HCT116 (cell line): ENCODE results near the gene ATP2C1. TPM values are rescaled to one million over a fixed set of nuclear protein-coding genes. Genes with fewer than 3 reads are reported as not detected.

ENCODE experiments used
- ATAC-seq: fragments of 200-7000 bp; cut with Tn5 transposase; 2 replicates; pipeline ENCODE4 v1.9.1; 2020; ENCODE audit warnings: mild to moderate bottlenecking, moderate library complexity
- BruUV-seq: library from RNA; stranded (reverse); fragments of 400-500 nt; replicated peaks from 2 replicates; lab custom pipeline; 2021; lab: Mats Ljungman, UMichigan
- CTCF ChIA-PET: fragments of 300-600 bp; sonication (Branson Sonifier 250); formaldehyde crosslinking; loops from one replicate; lab custom pipeline; 2021; ENCODE audit warnings: antibody characterized with exemption; lab: Charles Lee
- POLR2A ChIA-PET: fragments of 300-600, 350-600 bp; sonication (Branson Sonifier 250); formaldehyde crosslinking; loops from one replicate; lab custom pipeline; 2021; ENCODE audit warnings: antibody characterized with exemption; lab: Charles Lee
- RAD21 ChIA-PET, 2 experiments: fragments of 300-600 bp; sonication (Branson Sonifier 250); formaldehyde crosslinking; loops; one replicate each; lab custom pipeline; 2023; ENCODE audit warnings: low total read pairs in 2 of 2; ENCODE audit not compliant: uncharacterized antibody in 2 of 2, unreplicated experiment in 2 of 2, low non-redundant PET in 1 of 2; lab: Charles Lee
- DNase-seq: peaks from one replicate; pipeline ENCODE4 v3.0.0-alpha.2; 2010; ENCODE audit warnings: low read depth, low spot score
- H2AFZ ChIP-seq: fragments of 200-600 bp; shearing (Covaris generic), sonication (generic); 2 replicates; pipeline ENCODE4 v1.6.1; 2017; ENCODE audit warnings: low read depth, mixed run types, mixed read lengths, antibody characterized with exemption, low read length; ENCODE audit not compliant: poor library complexity, severe bottlenecking
- H3K27ac ChIP-seq: 2 replicates; pipeline ENCODE4 v1.5.1; 2012; ENCODE audit warnings: low read depth, low read length
- H3K27me3 ChIP-seq: fragments of 200-600 bp; sonication (generic); 2 replicates; pipeline ENCODE4 v1.6.1; 2016; ENCODE audit warnings: mixed run types, low read length, mixed read lengths; ENCODE audit not compliant: insufficient read depth
- H3K36me3 ChIP-seq, 2 experiments: fragments of 200-500 bp in 1 of 2; fragments of 200-600 bp in 1 of 2; sonication (Bioruptor generic) in 1 of 2; sonication (generic) in 1 of 2; 2 replicates each; pipeline versions ENCODE4 v1.5.1 to v1.6.1; 2014 to 2016; ENCODE audit warnings: low read length in 2 of 2, inconsistent platforms in 1 of 2, mixed read lengths in 1 of 2, mixed run types in 1 of 2; ENCODE audit not compliant: insufficient read depth in 2 of 2, control insufficient read depth in 1 of 2
- H3K4me1 ChIP-seq, 2 experiments: fragments of 200-600 bp in 1 of 2; sonication (generic) in 1 of 2; 2 replicates each; pipeline versions ENCODE4 v1.5.1 to v1.6.1; 2012 to 2017; ENCODE audit warnings: low read length in 2 of 2, inconsistent platforms in 1 of 2, mild to moderate bottlenecking in 1 of 2, mixed read lengths in 1 of 2, mixed run types in 1 of 2, moderate library complexity in 1 of 2; ENCODE audit not compliant: insufficient read depth in 2 of 2, control insufficient read depth in 1 of 2
- H3K4me2 ChIP-seq: fragments of 200-600 bp; sonication (generic); 2 replicates; pipeline ENCODE4 v1.6.1; 2017; ENCODE audit warnings: mixed run types, low read length, mixed read lengths
- H3K4me3 ChIP-seq, 2 experiments: fragments of 200-600 bp in 1 of 2; sonication (generic) in 1 of 2; replicated peaks in 1 of 2; 2 replicates each; pipeline ENCODE4 v1.5.1; 2011 to 2016; ENCODE audit warnings: low read length in 2 of 2, control low read depth in 1 of 2, low read depth in 1 of 2, mild to moderate bottlenecking in 1 of 2, mixed read lengths in 1 of 2, mixed run types in 1 of 2
- H3K79me2 ChIP-seq: fragments of 200-600 bp; sonication (generic); 2 replicates; pipeline ENCODE4 v1.6.1; 2017; ENCODE audit warnings: mild to moderate bottlenecking, mixed run types, low read length, moderate library complexity, mixed read lengths; ENCODE audit not compliant: insufficient read depth
- H3K9ac ChIP-seq: fragments of 200-600 bp; sonication (generic); 2 replicates; pipeline ENCODE4 v1.6.1; 2016; ENCODE audit warnings: low read length, mixed read lengths
- H3K9me2 ChIP-seq: fragments of 200-600 bp; sonication (generic), shearing (Covaris generic); 2 replicates; pipeline ENCODE4 v1.6.1; 2017; ENCODE audit warnings: mixed run types, mild to moderate bottlenecking, moderate library complexity; ENCODE audit not compliant: insufficient read depth
- H3K9me3 ChIP-seq, 2 experiments: fragments of 200-500 bp in 1 of 2; fragments of 200-600 bp in 1 of 2; sonication (Bioruptor generic) in 1 of 2; sonication (generic) in 1 of 2; 2 replicates each; pipeline ENCODE4 v1.6.1; 2014 to 2017; ENCODE audit warnings: low read length in 2 of 2, mixed read lengths in 2 of 2, inconsistent platforms in 1 of 2, low read depth in 1 of 2, mild to moderate bottlenecking in 1 of 2, mixed run types in 1 of 2, moderate library complexity in 1 of 2; ENCODE audit not compliant: control insufficient read depth in 1 of 2, insufficient read depth in 1 of 2
- H4K20me1 ChIP-seq: fragments of 200-600 bp; sonication (generic), shearing (Covaris generic); 2 replicates; pipeline ENCODE4 v1.6.1; 2017; ENCODE audit warnings: mixed run types, mild to moderate bottlenecking, moderate library complexity; ENCODE audit not compliant: insufficient read depth
- CEBPB ChIP-seq: IDR thresholded peaks from 2 replicates; pipeline ENCODE4 v1.6.1; 2012; ENCODE audit warnings: low read depth
- EGR1 ChIP-seq: IDR thresholded peaks from 2 replicates; pipeline ENCODE4 v1.6.1; 2012; ENCODE audit warnings: low read depth
- ELF1 ChIP-seq: IDR thresholded peaks from 2 replicates; pipeline ENCODE4 v1.6.1; 2012; ENCODE audit warnings: low read depth, borderline replicate concordance
- EZH2 ChIP-seq: fragments of 200-600 bp; sonication (generic); IDR thresholded peaks from 2 replicates; pipeline ENCODE4 v1.6.1; 2017; ENCODE audit warnings: antibody characterized with exemption, mixed run types
- JUND ChIP-seq: IDR thresholded peaks from 2 replicates; pipeline ENCODE4 v1.6.1; 2012
- POLR2A ChIP-seq: IDR thresholded peaks from 2 replicates; pipeline ENCODE4 v1.7.0; 2011; ENCODE audit warnings: borderline replicate concordance; ENCODE audit not compliant: insufficient read depth, insufficient read length; ENCODE audit errors: extremely low read depth
- POLR2AphosphoS5 ChIP-seq: IDR thresholded peaks from 2 replicates; pipeline ENCODE4 v1.6.1; 2011; ENCODE audit warnings: mild to moderate bottlenecking, low read depth, low read length, moderate library complexity
- RAD21 ChIP-seq: IDR thresholded peaks from 2 replicates; pipeline ENCODE4 v1.6.1; 2012; ENCODE audit warnings: low read depth, mild to moderate bottlenecking
- TCF7L2 ChIP-seq: IDR thresholded peaks from 2 replicates; pipeline ENCODE4 v1.7.0; 2011; ENCODE audit warnings: borderline replicate concordance, inconsistent platforms; ENCODE audit not compliant: insufficient read depth, insufficient read length; ENCODE audit errors: extremely low read depth
- YY1 ChIP-seq: IDR thresholded peaks from 2 replicates; pipeline ENCODE4 v1.6.1; 2011; ENCODE audit warnings: low read length, low read depth, moderate library complexity, mild to moderate bottlenecking; ENCODE audit not compliant: insufficient replicate concordance; ENCODE audit errors: extremely low read depth
- ZFX ChIP-seq: fragments of 450-650 bp; IDR thresholded peaks from 2 replicates; pipeline ENCODE4 v1.6.1; 2017
- ZNF274 ChIP-seq: fragments of 200-500 bp; sonication (Bioruptor generic); IDR thresholded peaks from 2 replicates; pipeline ENCODE4 v1.6.1; 2014; ENCODE audit warnings: mild to moderate bottlenecking, low read depth, low read length, inconsistent platforms
- intact Hi-C: fragments of 100-400 bp; cut with micrococcal nuclease; formaldehyde crosslinking; loops from 2 replicates; pipeline ENCODE4 v1.10.0; 2022
- total RNA-seq: library from RNA; stranded (reverse); gene quantifications from one replicate; pipeline ENCODE4 v1.2.1, GENCODE V29; 2021; ENCODE audit not compliant: unreplicated experiment
- TF ChIP-seq, protein P1 (sequence below): IDR thresholded peaks from 2 replicates; pipeline ENCODE4 v1.6.1; 2012
- TF ChIP-seq, protein P2 (sequence below): IDR thresholded peaks from 2 replicates; pipeline ENCODE4 v1.6.1; 2012; ENCODE audit warnings: low read depth

ATP2C1 gene
- total RNA-seq, 1 experiment from 2014 or later, result 69.1 TPM

DNA sequence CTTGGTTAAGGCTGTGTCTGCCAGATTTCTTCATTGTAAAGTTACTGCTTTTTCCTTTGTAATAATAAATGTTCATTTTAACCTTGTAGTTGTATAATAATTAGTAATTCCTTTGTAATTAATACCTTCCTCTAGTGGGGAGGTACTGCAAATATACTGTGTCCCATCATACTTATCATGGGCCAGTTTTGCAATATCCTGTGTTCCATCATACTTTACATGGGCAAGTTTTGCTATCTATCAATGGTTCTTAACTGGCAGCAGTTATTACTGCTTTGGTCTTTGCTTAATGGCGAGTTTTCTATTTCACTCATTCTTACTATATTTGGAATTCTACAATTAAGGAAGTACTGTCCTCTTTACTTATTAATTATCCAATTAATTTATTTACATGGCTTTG, 10.6 kb downstream of the ATP2C1 start:
- H3K4me3 ChIP-seq, result no peak overlapping the region
- ChIA-PET RAD21 (no interaction called here), POLR2A (no interaction called here), CTCF (no interaction called here)
- H3K9ac ChIP-seq, result no peak overlapping the region
- H3K4me1 ChIP-seq, result no peaks in the 10 kb centered on the region
- intact Hi-C loops, result no loop called here
- H3K9me2 ChIP-seq, result no peaks in the 10 kb centered on the region
- no peaks in the 10 kb centered on the region for H3K36me3 ChIP-seq
- H4K20me1 ChIP-seq, result peaks cover 14% of the 10 kb centered on the region; the same call in 1 of the 2 replicates
- no peak overlapping the region for H3K27ac ChIP-seq
- BruUV-seq, result no TSS peak
- no peaks in the 10 kb centered on the region for H3K27me3 ChIP-seq
- H2AFZ ChIP-seq, result no peak overlapping the region
- no peak overlapping the region for H3K4me2 ChIP-seq
- H3K9me3 ChIP-seq, result no peaks in the 10 kb centered on the region
- DNase-seq (no peak), ATAC-seq (no peak)
- TF ChIP-seq POLR2A (no peak), RAD21 (no peak), ELF1 (no peak), CEBPB (no peak)
- TF ChIP-seq, protein P1, sequence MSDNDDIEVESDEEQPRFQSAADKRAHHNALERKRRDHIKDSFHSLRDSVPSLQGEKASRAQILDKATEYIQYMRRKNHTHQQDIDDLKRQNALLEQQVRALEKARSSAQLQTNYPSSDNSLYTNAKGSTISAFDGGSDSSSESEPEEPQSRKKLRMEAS, result no peak
- H3K79me2 ChIP-seq, result peaks cover 100% of the 10 kb centered on the region

DNA sequence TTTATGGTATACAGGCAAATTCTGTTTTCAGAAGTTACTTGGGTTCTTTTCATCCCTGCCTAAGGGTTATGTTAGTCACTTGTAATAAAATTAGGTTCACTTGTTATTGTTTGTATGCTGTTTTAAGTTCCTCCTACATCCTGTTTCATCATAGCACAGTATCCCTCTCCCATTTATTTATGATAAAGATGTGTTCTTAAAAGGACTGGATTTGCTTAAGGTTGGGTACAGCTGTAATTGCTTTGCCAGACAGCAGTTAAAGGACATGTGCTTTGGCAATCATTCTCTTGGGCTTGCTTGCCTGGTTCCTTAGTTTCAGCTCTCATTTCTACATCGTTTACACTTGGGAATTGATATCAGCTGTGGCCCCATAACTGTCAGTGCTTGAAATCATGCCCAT, 11.7 kb downstream of the ATP2C1 start:
- no peak overlapping the region for H3K4me2 ChIP-seq
- CTCF ChIA-PET, result no interaction called here
- peaks cover 7% of the 10 kb centered on the region; the same call in 1 of the 2 replicates for H4K20me1 ChIP-seq
- no peak overlapping the region for H3K9ac ChIP-seq
- no TSS peak for BruUV-seq
- no peak overlapping the region for H2AFZ ChIP-seq
- H3K27ac ChIP-seq, result no peak overlapping the region
- RAD21 ChIA-PET, result no interaction called here
- H3K4me1 ChIP-seq, result no peaks in the 10 kb centered on the region
- intact Hi-C loops, result no loop called here
- H3K79me2 ChIP-seq, result peaks cover 95% of the 10 kb centered on the region
- no peak overlapping the region for H3K4me3 ChIP-seq
- no peaks in the 10 kb centered on the region for H3K36me3 ChIP-seq
- no peaks in the 10 kb centered on the region for H3K9me3 ChIP-seq
- TF ChIP-seq EGR1, result no peak
- TF ChIP-seq ELF1, result no peak
- no peak for TF ChIP-seq ZNF274
- TF ChIP-seq ZFX, result no peak
- TF ChIP-seq EZH2, result no peak
- TF ChIP-seq TCF7L2, result no peak
- no peak for TF ChIP-seq RAD21
- no peak for TF ChIP-seq JUND
- TF ChIP-seq, protein P2, sequence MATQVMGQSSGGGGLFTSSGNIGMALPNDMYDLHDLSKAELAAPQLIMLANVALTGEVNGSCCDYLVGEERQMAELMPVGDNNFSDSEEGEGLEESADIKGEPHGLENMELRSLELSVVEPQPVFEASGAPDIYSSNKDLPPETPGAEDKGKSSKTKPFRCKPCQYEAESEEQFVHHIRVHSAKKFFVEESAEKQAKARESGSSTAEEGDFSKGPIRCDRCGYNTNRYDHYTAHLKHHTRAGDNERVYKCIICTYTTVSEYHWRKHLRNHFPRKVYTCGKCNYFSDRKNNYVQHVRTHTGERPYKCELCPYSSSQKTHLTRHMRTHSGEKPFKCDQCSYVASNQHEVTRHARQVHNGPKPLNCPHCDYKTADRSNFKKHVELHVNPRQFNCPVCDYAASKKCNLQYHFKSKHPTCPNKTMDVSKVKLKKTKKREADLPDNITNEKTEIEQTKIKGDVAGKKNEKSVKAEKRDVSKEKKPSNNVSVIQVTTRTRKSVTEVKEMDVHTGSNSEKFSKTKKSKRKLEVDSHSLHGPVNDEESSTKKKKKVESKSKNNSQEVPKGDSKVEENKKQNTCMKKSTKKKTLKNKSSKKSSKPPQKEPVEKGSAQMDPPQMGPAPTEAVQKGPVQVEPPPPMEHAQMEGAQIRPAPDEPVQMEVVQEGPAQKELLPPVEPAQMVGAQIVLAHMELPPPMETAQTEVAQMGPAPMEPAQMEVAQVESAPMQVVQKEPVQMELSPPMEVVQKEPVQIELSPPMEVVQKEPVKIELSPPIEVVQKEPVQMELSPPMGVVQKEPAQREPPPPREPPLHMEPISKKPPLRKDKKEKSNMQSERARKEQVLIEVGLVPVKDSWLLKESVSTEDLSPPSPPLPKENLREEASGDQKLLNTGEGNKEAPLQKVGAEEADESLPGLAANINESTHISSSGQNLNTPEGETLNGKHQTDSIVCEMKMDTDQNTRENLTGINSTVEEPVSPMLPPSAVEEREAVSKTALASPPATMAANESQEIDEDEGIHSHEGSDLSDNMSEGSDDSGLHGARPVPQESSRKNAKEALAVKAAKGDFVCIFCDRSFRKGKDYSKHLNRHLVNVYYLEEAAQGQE, result no peak
- TF ChIP-seq CEBPB, result no peak
- no peak for TF ChIP-seq POLR2AphosphoS5
- no peak for TF ChIP-seq YY1
- no peaks in the 10 kb centered on the region for H3K27me3 ChIP-seq
- H3K9me2 ChIP-seq, result no peaks in the 10 kb centered on the region
- POLR2A ChIA-PET, result no interaction called here
- DNase-seq (no peak), ATAC-seq (no peak)
